Liver (tissue), 9 donors: Measurements from ENCODE around the gene TUBB3. TPM values are rescaled to one million over a fixed set of nuclear protein-coding genes. Genes with fewer than 3 reads are reported as not detected.

ENCODE experiments used
- DNase-seq: peaks from one replicate; pipeline ENCODE4 v3.0.0-alpha.2; 2017; ENCODE audit warnings: low spot score
- H3K27ac ChIP-seq, 2 donors: one replicate each; pipeline ENCODE4 v1.7.0; 2013; ENCODE audit warnings: inconsistent platforms in 2 of 2, low read length in 2 of 2, control low read depth in 1 of 2, low read depth in 1 of 2, mild to moderate bottlenecking in 1 of 2
- H3K27me3 ChIP-seq, 4 donors: one replicate each; pipeline versions ENCODE4 v1.6.1 to v1.7.0; 2013; ENCODE audit warnings: low read length in 3 of 4, inconsistent platforms in 1 of 4, mild to moderate bottlenecking in 1 of 4, moderate library complexity in 1 of 4; ENCODE audit not compliant: control insufficient read depth in 4 of 4, insufficient read depth in 4 of 4
- H3K36me3 ChIP-seq, 4 donors: one replicate each; pipeline versions ENCODE4 v1.6.1 to v1.7.0; 2013; ENCODE audit warnings: low read length in 3 of 4, mild to moderate bottlenecking in 3 of 4, low read depth in 1 of 4, moderate library complexity in 1 of 4; ENCODE audit not compliant: control insufficient read depth in 4 of 4, insufficient read depth in 3 of 4
- H3K4me1 ChIP-seq, 4 donors: one replicate each; pipeline versions ENCODE4 v1.6.1 to v1.7.0; 2013; ENCODE audit warnings: low read length in 3 of 4, mild to moderate bottlenecking in 3 of 4, moderate library complexity in 1 of 4; ENCODE audit not compliant: control insufficient read depth in 4 of 4, insufficient read depth in 4 of 4
- H3K4me3 ChIP-seq, 3 donors: one replicate each; pipeline versions ENCODE4 v1.6.1 to v1.7.0; 2013; ENCODE audit warnings: low read length in 3 of 3, control low read depth in 1 of 3, low read depth in 1 of 3, mild to moderate bottlenecking in 1 of 3
- H3K9ac ChIP-seq, 2 donors: one replicate each; pipeline ENCODE4 v1.7.0; 2013; ENCODE audit warnings: low read length in 2 of 2, mild to moderate bottlenecking in 2 of 2, moderate library complexity in 2 of 2, control low read depth in 1 of 2, low read depth in 1 of 2
- H3K9me3 ChIP-seq, 4 donors: one replicate each; pipeline versions ENCODE4 v1.6.1 to v1.7.0; 2013; ENCODE audit warnings: low read length in 3 of 4; ENCODE audit not compliant: control insufficient read depth in 4 of 4
- CTCF ChIP-seq: fragments of 150-350 bp; IDR thresholded peaks from 2 replicates; pipeline ENCODE4 v1.5.1; 2017; ENCODE audit warnings: improper control_type of control experiment, low read depth, low read length; ENCODE audit not compliant: missing input control
- EGR1 ChIP-seq, 2 donors: IDR thresholded peaks; 2 replicates each; pipeline ENCODE4 v1.6.1; 2016 to 2018; ENCODE audit warnings: antibody characterized with exemption in 2 of 2, low read depth in 2 of 2
- FOXA1 ChIP-seq: IDR thresholded peaks from 2 replicates; pipeline ENCODE4 v1.6.1; 2016; ENCODE audit warnings: antibody characterized with exemption
- FOXA2 ChIP-seq: IDR thresholded peaks from 2 replicates; pipeline ENCODE4 v1.6.1; 2016; ENCODE audit warnings: antibody characterized with exemption
- GABPA ChIP-seq, 2 donors: IDR thresholded peaks in 1 of 2; conservative IDR thresholded peaks in 1 of 2; 2 replicates each; pipeline ENCODE4 v1.6.1; 2016; ENCODE audit warnings: antibody characterized with exemption in 2 of 2, mild to moderate bottlenecking in 1 of 2, moderate library complexity in 1 of 2
- HNF4A ChIP-seq, 2 donors: conservative IDR thresholded peaks; 2 replicates each; pipeline ENCODE4 v1.6.1; 2016; ENCODE audit warnings: antibody characterized with exemption in 2 of 2, mild to moderate bottlenecking in 2 of 2
- HNF4G ChIP-seq: IDR thresholded peaks from 2 replicates; pipeline ENCODE4 v1.6.1; 2016; ENCODE audit warnings: antibody characterized with exemption
- JUND ChIP-seq, 2 donors: IDR thresholded peaks; 2 replicates each; pipeline ENCODE4 v1.6.1; 2016; ENCODE audit warnings: antibody characterized with exemption in 2 of 2
- MAX ChIP-seq: IDR thresholded peaks from 2 replicates; pipeline ENCODE4 v1.6.1; 2016; ENCODE audit warnings: antibody characterized with exemption
- NR2F2 ChIP-seq: IDR thresholded peaks from 2 replicates; pipeline ENCODE4 v1.6.1; 2016; ENCODE audit warnings: antibody characterized with exemption
- RAD21 ChIP-seq, 2 donors: IDR thresholded peaks; 2 replicates each; pipeline ENCODE4 v1.6.1; 2016; ENCODE audit warnings: antibody characterized with exemption in 2 of 2, mild to moderate bottlenecking in 2 of 2
- RXRA ChIP-seq, 2 donors: IDR thresholded peaks; 2 replicates each; pipeline ENCODE4 v1.6.1; 2017 to 2018; ENCODE audit warnings: antibody characterized with exemption in 2 of 2, mild to moderate bottlenecking in 1 of 2
- SP1 ChIP-seq: IDR thresholded peaks from 2 replicates; pipeline ENCODE4 v1.6.1; 2018; ENCODE audit warnings: antibody characterized with exemption, mild to moderate bottlenecking
- TAF1 ChIP-seq: conservative IDR thresholded peaks from 2 replicates; pipeline ENCODE4 v1.6.1; 2016; ENCODE audit warnings: antibody characterized with exemption, mild to moderate bottlenecking
- YY1 ChIP-seq: IDR thresholded peaks from 2 replicates; pipeline ENCODE4 v1.6.1; 2016; ENCODE audit warnings: antibody characterized with exemption, mild to moderate bottlenecking
- ZBTB33 ChIP-seq: IDR thresholded peaks from 2 replicates; pipeline ENCODE4 v1.6.1; 2016; ENCODE audit warnings: antibody characterized with exemption
- WGBS: extraction: QIAGEN DNeasy Blood & Tissue Kit; methylation state at CpG from one replicate; pipeline ENCODE4 v1.1.7; 2013; 5-methylcytosine and 5-hydroxymethylcytosine counted together
- polyA plus RNA-seq, 2 donors: library from polyadenylated mRNA; stranded (reverse) in 1 of 2; unstranded in 1 of 2; fragments of 200-250 nt in 1 of 2; fragments of >200 nt in 1 of 2; fragmentation: Nextera tagmentation in 1 of 2; extraction: Ambion mirVana in 1 of 2; gene quantifications; one replicate each; pipeline versions ENCODE4 v1.2.1 to v1.2.3, GENCODE V29; 2013 to 2015
- total RNA-seq, 2 donors: library from RNA; depleted of rRNA; stranded (reverse); fragments of >200 nt; gene quantifications; one replicate each; pipeline ENCODE4 v1.2.3, GENCODE V29; 2014
- donor health status: healthy.
- donor health status: healthy.
- donor health status: healthy.
- donor health status: healthy.
- donor health status: healthy.

TUBB3 gene
- total and polyA plus RNA-seq, 4 donors, result 0.17 to 0.89 (median 0.25) TPM; not detected in 1

GRCh38 chr16:89944773-89945172, 21.6 kb downstream of the TUBB3 start:
- DNase-seq, result no peak
- H3K4me3 ChIP-seq, result no peak overlapping the region
- TF ChIP-seq FOXA1 (no peak), YY1 (no peak), HNF4G (no peak), GABPA (IDR thresholded peaks at IDR 0.05 in 1 of 2, conservative IDR thresholded peaks at IDR 0.05 in 1 of 2) (no peak), RXRA (IDR thresholded peaks at IDR 0.05) (no peak), HNF4A (conservative IDR thresholded peaks at IDR 0.05) (no peak), EGR1 (IDR thresholded peaks at IDR 0.05; ENCODE audit: low read depth in 2 of 2) (no peak), FOXA2 (no peak), MAX (no peak), RAD21 (IDR thresholded peaks at IDR 0.05) (no peak), ZBTB33 (no peak)
- peaks cover 7 to 16% (median 9%) of the 10 kb centered on the region in 4 donors for H3K4me1 ChIP-seq
- H3K27me3 ChIP-seq, result no peaks in the 10 kb centered on the region
- H3K9ac ChIP-seq, result no peak overlapping the region
- 72% methylated on average over 5 of the region's 5 CpGs for WGBS
- H3K27ac ChIP-seq, result no peak overlapping the region
- H3K36me3 ChIP-seq, result no peaks in the 10 kb centered on the region
- no peaks in the 10 kb centered on the region for H3K9me3 ChIP-seq

- Histone ChIP-seq H3K9me3 (no peaks in the 10 kb centered on the region), H3K4me1 (peaks cover 7 to 16% (median 9%) of the 10 kb centered on the region in 4 donors), H3K27ac (no peak overlapping the region), H3K4me3 (no peak overlapping the region), H3K9ac (no peak overlapping the region), H3K36me3 (no peaks in the 10 kb centered on the region), H3K27me3 (no peaks in the 10 kb centered on the region)
- TF ChIP-seq RAD21 (IDR thresholded peaks at IDR 0.05) (no peak), NR2F2 (no peak), MAX (no peak), FOXA2 (no peak), RXRA (IDR thresholded peaks at IDR 0.05) (no peak), TAF1 (no peak), JUND (IDR thresholded peaks at IDR 0.05) (no peak), FOXA1 (no peak), HNF4A (conservative IDR thresholded peaks at IDR 0.05) (no peak), ZBTB33 (no peak), HNF4G (no peak), SP1 (no peak), GABPA (IDR thresholded peaks at IDR 0.05 in 1 of 2, conservative IDR thresholded peaks at IDR 0.05 in 1 of 2) (no peak)
- no peak for DNase-seq
- WGBS, result 74% methylated on average over 7 of the region's 7 CpGs
Observed at GRCh38 chr16:89945654-89946053, 22.5 kb downstream of the TUBB3 start.

GRCh38 chr16:89946515-89946914, 23.4 kb downstream of the TUBB3 start:
- no peak overlapping the region for H3K9ac ChIP-seq
- no peaks in the 10 kb centered on the region for H3K36me3 ChIP-seq
- TF ChIP-seq TAF1 (no peak), CTCF (no peak)
- peaks cover 7 to 16% (median 9%) of the 10 kb centered on the region in 4 donors for H3K4me1 ChIP-seq
- H3K4me3 ChIP-seq, result no peak overlapping the region
- WGBS, result 75% methylated on average over 5 of the region's 5 CpGs
- no peaks in the 10 kb centered on the region for H3K27me3 ChIP-seq
- no peak for DNase-seq
- no peaks in the 10 kb centered on the region for H3K9me3 ChIP-seq
- no peak overlapping the region for H3K27ac ChIP-seq
